Measurements from ENCODE around the gene PLSCR2.
"Not testable (repeated sequence)": the region's sequence is repeated elsewhere in the genome, so short reads cannot be mapped to it uniquely, and the experiment has no call there.

Gene PLSCR2, protein sequence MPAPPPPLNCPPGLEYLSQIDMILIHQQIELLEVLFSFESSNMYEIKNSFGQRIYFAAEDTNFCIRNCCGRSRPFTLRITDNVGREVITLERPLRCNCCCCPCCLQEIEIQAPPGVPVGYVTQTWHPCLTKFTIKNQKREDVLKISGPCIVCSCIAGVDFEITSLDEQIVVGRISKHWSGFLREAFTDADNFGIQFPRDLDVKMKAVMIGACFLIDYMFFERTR

DNA sequence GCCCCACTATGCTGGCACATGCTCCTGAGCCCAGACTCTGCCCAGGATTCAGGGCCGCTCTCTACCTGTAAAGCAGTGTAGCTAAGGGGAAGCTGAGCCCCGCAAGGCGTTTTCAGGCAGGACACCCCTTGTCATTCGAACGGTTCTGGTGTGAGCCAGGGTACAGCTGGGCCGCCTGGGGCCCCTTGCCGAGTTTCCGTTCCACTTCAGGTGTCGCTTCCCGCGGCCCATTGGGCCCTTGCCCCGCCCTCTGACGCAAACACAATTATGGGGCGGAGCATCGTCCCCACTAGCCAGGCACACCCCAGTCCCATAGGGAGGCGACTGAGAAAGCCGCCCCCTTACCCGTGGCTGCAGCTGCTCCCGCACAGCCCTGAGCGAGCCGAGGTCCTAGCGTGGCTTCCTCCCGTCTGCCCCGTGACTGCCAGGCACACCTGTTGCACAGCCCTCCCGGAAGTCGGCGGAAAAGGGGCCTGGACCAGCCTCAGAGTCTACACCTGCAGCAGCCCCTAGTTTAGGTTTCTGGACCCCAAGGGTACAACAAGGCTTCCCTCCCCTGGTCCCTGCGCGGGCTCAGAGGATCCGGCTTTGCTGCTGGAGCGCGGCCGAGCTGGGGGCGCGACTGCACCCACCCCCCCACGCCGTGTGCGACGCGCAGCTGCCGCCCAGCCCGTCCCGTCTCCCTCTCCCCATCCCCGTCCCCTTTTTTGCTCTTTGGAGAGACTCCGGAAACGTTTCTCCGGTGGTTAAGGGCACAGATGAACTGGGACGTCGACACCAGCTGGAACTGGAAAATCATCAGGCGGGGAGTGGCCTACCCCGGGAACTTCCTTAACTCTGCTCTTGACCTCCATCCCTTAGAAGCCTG lies at the start of gene PLSCR2:
Gene PLSCR2, minus strand, starts transcription at position 412 of the 868 bp plus-strand sequence. CDS start 9,657 bp downstream, outside the sequence.
- DNase-seq, result peak; percentile 17

DNA sequence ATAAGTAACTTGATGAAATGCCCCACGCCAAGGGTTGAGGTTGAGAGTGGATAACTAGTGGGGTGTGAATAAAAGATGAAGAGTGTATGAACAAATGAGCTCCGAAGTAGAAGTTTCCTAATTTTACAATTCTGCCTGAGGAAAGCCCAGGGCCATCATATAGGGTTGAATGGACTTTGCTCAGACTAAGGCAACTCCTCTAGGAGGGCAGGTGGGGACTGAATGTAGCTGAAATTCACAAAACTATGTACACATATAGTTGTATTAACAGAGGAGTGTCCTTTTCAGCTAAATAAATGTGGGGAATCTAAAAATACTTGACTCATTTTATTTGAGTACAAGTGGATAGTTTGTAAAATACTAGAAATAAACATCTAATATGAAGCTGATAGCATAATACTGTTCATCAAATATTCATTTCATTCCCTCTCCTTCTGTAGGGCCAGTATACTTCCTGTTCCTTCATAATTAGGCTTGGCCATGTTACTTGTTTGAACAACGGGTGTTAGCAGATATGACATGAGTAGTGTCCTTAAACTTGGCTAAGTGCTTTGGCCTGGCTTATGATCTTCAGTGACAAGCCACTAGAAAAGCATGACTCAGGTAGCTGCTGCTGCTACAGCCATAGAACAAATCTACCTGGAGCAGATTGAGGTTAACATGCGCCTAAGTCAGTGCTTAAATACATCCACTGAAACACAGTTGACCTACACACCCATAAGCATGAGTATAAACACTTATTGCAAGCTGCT lies 48.5 kb upstream of the PLSCR2 start:
- no peak for DNase-seq

DNA sequence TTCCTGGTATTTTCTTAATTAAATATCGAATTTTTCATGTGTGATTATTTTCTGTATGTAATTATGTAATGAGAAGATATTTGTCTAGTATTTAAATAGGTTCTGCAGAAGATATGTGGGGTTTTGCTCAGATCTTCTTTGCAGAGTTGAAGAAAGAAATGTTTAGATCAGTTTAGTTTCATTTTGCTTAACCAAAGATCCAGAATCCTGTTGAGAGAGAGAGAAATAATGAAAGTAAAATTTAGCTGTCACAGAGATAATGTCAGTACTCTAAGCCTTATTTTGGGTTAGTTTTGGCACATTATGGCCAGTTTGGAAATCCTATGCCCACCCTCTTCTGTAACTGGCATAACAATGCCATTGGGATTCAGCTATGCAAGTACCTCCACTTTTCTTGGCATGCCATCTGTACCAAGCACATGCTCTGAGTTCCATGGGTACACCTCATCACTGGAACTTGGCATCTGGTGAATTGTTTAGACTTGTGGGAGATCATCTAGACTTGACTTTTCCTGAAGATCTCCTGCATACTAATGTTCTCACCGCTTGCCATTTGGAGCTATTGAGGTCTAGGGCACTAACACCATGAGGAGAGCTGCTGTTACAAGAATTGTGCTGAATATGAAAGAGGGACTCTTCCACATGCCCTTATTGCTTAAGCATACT lies 44.2 kb upstream of the PLSCR2 start:
- no peak for DNase-seq

DNA sequence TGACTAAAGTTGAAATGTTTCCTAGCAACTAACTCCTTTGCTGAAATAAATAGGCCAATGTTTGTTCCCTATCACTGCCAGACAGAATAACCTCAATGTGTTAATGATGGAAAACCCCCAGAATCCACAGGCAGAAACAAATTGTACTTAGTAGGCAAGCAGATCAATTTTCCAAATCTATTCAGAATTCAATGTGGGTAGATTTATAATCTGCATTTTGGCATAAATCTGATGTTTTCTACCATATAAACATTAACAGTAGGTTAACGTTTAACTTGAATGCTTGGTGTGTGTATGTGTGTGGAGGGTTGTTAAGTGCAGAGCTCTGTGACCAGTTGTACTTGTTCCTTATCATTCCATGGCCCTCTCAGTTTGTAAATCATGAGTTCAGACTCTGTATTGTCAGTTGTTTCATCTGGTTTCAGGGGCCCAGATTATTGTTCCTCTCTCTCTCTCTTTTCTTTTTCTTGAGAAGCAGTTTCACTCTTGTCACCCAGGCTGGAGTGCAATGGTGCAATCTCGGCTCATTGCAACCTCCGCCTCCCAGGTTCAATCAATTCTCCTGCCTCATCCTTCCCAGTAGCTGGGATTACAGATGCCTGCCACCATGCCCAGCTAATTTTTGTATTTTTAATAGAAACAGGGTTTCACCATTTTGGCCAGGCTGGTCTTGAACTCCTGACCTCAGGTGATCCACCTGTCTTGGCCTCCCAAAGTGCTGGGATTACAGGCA lies 42.2 kb upstream of the PLSCR2 start:
- no peak for DNase-seq

DNA sequence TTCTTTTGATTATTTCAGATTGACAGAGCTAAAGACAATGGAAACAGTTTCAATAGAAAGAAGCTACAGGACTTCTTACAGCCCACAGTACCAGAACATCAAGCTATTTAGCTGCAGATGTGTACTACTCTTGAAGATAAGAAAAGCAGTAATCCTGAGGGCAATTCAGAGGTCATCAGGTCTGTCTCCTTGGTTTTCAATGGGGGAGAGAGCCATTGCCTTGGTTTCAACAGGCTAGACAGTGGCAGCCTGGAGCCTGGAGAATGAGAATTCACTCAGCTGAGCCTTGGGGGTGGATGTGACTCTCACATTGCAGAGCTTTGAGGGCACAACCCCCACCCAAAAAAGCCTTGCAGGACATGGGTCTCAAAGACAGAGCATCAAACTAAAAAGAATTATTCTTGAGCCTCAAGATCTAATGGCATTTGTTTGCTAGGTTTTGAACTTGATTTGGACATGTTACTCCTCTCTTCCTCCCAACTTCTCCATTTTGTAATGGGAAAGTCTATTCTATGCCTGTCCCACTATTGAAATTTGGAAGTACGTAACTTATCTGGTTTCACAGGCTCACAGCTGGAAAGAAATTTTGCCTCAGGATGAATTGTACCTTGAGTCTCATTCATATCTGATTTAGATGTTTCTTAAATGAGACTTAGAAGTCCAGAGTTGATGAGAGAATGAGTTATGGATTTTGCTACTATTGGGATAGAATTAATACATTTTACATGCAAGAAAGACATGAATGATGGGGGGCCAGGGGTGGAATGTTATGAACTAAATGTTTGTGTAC lies 38.2 kb upstream of the PLSCR2 start:
- no peak for DNase-seq

DNA sequence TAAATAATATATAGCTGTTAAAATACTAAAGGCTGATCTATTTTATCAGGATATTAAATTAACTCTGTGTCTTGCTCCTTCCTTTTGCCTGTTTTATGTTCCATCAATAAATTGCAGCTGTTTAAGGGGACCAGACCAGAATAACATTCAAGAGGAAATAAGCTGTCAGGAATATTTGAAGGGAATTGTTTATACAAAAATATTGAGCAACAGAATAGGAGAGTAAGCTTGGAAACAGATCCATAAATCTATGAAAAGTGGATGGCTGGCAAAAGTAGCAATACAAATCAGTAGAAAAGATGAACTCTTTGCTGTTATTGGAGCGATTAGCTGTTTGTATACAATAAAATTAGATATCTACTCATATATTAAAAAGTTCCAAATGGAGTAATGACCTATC lies 36.2 kb upstream of the PLSCR2 start:
- DNase-seq, result no peak

DNA sequence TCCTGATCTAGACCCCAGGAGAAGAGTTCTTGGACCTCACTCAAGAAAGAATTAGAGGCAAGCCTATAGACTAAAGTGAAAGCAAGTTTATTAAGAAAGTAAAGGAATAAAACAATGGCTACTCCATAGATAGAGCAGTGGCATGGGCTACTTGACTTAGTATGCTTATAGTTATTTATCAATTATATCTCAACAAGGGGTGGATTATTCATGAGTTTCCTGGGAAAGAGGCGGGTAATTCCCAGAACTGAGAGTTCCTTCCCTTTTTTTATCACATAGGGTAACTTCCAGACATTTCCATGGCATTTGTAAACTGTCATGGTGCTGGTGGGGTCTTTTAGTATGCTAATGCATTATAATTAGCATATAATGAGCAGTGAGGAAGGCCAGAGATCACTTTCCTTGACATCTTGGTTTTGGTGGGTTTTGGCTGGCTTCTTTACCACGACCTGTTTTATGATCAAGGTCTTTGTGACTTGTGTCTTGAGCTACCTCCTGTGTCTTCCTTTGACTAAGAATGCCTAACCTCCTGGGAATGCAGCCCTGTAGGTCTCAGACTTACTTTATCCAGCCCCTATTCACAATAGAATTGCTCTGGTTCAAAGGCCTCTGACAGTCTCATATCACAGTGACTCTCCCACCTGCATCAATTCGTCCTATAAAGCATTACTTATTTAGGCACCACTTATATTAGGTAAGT lies 35.3 kb upstream of the PLSCR2 start:
- DNase-seq, result no peak

DNA sequence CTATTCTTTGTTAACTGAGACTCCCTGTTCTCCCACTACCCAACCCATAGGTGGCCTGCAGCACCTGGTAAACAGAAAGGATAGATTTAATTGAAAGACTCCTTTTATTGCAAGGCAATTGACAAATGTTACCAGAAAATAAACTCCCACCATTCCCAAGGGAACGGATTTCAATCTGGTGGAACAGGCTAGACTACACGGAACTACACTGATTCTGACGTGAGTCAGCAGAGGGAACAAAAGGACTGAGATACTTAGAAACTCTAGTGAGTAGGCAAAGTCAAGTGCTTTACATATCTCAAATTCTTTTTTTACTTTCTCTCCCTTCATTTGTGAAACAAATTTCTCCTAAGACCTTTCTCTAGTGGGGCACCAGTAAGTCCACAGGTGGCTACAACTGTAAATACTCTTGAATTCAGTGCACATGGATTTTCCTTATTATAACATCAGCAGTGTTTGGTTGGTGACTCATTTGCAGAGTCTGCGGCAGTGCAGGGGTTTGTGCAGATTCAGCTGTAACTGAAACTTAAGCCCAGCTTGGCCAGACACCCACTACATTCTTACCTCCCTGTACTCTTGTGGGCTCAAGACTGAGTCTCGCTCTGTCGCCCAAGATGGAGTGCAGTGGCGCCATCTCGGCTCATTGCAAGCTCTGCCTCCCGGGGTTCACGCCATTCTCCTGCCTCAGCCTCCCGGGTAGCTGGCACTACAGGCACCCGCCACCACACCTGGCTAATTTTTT lies 34.3 kb upstream of the PLSCR2 start:
- DNase-seq, result no peak

DNA sequence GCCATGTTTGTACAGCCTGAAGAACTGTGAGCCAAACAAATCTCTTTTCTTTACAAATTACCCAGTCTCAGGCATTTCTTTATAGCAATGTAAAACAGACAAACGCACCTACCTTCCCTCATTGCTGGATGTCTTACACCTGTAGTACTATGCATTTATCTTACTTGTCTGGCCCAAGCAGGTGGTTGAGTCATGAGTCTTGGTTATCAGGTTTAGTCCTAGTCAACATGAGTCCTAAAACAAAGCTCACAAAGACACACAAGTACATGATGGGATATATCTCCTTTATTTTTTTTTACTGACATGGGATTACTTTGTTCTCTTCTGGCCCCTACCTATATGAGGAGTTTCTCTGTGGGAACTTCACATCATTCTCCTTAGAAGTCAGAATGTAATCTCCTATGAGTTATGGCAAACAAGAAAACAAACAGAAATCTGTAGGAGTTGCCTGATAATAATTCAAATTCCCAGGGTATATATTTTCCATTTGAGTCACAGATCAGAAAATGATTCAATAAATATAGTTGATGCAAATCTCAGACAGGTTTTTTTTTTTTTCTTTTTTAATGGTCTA lies 33.6 kb upstream of the PLSCR2 start:
- DNase-seq, result no peak

DNA sequence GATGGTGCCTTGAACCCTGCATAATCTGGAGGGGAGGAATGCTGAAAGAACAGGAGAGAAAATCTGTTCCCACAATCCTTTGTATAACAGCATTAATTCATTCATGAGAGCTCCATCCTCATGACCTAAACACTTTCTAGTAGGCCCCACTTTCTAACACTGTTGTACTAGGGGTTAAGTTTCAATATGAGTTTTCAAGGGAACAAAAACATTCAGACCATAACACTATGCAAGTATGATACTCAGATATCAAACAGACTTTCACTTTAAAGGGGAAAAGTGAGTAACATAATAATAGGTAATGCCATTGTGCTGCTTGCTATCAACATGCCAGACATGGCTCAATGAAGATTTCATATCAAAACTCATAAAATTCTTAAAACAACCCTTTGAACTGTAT lies 32.4 kb upstream of the PLSCR2 start:
- no peak for DNase-seq

DNA sequence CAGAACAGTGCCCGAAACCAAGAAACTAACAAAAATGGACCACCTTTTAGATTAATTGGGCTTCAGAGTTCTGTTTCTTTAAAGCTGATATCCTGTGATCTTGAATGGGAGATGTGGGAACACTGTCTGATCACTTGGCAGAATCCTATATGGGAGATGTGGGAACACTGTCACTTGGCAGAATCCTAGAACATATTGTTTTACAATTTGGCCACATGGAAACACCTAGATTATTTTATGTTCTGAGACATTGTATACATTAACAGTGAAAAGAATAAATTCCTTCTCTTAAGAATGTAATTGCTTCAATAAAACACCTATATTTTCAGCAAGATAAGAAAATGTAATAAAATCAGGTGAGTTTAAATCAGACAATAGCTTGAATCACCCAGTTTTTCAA lies 30.3 kb upstream of the PLSCR2 start:
- no peak for DNase-seq

DNA sequence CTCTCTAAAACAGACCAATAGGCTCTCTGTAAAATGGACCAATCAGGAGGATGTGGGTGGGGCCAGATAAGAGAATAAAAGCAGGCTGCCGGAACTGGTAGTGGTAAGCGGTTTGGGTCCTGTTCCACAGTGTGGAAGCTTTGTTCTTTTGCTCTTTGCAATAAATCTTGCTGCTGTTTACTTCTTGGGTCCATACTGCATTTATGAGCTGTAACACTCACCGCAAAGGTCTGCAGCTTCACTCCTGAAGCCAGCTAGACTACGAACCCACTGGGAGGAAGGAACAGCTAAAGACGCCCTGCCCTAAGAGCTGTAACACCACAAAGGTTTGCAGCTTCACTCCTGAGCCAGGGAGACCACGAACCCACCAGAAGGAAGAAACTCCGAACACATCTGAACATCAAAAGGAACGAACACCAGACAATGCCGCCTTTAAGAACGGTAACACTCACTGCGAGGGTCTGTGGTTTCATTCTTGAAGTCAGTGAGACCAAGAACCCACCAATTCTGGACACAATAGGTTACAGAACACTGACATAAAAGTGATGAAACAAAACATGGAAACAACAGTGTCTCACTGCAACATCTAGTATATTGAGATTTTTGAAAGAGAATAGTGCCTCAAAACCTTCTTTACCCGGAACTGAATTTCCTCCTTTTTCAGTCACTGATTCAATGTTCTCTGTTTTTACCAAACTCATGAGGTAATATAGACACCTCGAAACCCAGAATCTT lies 28.8 kb upstream of the PLSCR2 start:
- no peak for DNase-seq

DNA sequence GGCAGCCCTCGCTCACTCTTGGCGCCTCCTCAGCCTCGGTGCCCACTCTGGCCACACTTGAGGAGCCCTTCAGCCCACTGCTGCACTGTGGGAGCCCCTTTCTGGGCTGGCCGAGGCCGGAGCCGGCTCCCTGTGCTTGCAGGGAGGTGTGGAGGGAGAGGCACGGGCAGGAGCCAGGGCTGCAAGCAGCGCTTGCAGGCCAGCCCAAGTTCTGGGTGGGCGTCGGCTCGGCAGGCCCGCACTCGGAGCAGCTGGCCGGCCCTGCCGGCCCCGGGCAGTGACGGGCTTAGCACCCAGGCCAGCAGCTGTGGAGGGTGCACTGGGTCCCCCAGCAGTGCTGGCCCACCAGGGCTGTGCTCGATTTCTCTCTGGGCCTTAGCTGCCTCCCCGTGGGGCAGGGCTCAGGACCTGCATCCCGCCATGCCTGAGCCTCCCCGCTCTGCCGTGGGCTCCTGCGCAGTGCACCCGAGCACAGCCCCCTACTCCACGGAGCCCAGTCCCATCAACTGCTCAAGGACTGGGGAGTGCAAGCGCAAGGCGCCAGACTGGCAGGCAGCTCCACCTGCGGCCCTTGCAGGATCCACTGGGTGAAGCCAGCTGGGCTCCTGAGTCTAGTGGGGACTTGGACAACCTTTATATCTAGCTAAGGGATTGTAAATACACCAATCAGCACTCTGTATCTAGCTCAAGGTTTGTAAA lies 27.9 kb upstream of the PLSCR2 start:
- DNase-seq, result not testable (repeated sequence)

DNA sequence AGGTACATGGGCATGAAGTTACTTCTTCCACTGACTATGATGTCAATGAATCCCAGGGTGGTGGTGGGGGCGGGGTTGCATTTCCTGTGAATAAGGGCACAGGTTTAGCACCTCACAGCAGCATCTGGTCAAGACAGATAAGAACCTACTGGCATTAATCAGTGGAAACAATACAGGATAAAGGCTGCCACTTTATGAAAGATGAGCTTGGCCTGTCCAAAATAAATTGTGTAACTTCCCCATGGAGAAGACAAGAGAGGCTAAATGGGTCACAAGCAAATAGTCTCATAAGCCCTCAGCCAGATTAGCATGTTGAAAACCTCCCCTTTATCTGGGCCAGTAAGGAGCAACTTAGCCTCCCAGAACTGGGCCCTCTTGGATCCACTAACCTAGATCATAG lies 27.4 kb upstream of the PLSCR2 start:
- no peak for DNase-seq

DNA sequence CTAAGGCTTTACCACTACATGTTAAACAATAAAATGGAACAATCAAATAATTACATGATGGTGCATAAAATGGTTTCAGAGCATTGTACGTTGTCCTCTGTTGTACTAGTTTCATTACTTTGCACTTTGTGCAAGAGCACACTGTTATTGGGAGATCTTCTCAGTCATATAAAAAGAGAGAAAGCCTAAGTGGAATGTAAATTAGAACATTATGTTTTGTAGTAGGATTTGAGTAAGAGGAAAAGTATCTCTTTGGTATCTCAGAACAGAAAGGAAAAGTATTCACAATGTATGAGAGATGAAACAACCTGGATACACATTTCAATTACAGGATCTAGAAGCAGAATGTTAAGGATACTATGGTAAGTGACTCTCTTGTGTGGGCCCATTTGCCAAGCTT lies 26.9 kb upstream of the PLSCR2 start:
- no peak for DNase-seq

DNA sequence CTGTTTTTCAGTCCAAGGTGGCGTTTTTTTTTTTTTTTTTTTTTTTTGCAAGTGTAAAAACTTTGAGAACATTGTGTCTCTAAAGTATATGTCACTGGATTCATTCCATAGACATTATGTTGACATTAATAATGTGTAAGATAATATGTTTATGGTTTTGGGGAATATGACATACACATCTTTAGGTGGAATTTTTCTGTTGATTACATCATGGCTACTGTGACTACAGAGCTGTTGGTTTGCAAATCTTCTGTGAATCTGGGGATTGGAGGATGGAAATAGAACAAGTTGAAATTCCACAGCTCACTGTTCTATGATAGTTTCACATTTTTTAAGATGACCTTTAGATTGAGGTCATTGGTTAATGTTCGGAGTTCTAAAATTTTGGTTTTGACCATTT lies 24.4 kb upstream of the PLSCR2 start:
- no peak for DNase-seq

DNA sequence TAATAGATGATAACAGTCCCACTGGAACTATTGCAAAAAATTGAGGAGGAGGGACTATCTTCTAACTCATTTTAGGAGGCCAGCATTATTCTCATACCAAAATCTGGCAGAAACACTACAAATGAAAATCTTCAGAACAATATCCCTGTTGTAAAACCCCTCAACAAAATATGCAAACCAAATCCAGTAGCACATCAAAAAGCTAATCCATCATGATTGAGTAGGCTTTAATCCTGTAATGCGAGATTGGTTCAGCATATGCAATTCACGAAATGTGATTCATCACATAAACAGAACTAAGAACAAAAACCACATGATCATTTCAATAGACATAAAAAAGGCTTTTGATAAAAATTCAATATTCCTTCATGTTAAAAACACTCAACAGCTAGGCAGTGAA lies 23.9 kb upstream of the PLSCR2 start:
- no peak for DNase-seq

DNA sequence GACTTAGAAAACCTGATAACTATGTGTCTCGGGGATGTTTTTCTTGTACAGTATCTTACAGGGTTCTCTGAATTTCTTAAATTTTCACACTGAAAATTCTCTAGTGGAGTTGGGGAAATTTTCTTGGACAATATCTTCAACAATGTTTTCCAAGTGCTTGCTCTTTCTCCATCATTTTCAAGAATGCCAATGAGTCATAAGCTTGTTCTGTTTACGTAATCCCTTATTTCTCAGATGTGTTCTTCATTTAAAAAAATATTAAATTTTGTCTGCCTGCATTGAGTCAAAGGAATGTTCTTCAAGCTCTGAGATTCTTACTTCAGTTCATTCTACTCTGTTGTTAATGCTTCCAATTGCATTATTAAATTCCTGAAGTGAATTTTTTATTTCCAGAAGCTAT lies 21.9 kb upstream of the PLSCR2 start:
- no peak for DNase-seq

DNA sequence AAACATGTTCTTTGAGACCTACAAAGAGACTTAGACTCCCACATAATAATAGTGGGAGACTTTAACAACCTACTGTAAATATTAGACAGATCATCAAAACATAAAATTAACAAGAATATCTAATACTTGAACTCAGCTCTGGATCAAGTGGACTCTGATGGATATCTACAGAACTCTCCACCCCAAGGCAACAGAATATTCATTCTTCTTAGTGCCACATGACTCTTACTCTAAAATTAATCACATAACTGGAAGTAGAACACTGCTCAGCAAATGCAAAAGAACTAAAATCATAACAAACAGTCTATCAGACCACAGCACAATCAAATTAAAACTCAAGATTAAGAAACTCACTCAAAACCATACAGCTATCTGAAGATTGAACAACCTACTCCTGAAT lies 15.9 kb upstream of the PLSCR2 start:
- no peak for DNase-seq
